22Rv1 (cell line): ENCODE data around the gene GPLD1.

Experiments used
- H3K27ac ChIP-seq: fragments of 450-650 bp; 2 replicates; pipeline ENCODE4 v1.5.1; 2017
- ZFX ChIP-seq: fragments of 450-650 bp; IDR thresholded peaks from 2 replicates; pipeline ENCODE4 v1.6.1; 2017; ENCODE audit warnings: antibody characterized with exemption, borderline replicate concordance
- TF ChIP-seq, protein P1 (sequence below): fragments of 450-650 bp; IDR thresholded peaks from 2 replicates; pipeline ENCODE4 v1.5.1; 2017; ENCODE audit warnings: mild to moderate bottlenecking

The GPLD1 gene

DNA sequence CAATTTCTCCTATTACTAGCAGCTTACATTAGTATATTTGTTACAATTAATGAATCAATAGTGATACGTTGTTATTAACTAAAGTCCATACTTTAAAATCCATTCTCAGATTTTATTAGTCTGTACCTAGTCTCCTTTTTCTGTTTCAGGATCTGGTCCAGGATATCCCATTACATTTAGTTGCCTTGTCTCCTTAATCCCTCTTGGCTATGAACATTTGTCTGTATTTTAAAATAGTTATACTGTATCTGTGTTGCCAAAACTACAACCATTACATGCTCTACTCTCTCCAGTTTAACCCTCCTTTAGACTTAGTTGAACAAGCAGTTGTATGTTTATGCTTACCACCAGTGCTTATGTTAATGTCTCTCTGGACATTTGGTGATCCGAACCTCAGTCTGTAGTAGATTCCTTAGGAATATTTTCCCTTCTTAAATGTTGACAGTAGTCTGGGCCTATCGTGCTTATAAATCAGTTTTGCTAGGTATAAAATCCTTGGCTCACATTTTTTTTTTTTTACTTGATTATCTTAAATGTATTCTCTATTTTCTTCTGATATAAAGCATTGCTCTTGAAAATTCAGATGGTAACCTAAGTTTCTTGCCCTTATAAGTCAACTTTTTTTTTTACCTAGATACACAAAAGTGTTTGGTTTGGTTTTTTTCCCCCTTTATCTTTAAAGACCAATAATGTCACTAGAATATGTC, 17.6 kb upstream of the GPLD1 start:
- H3K27ac ChIP-seq: no peak overlapping the region
- TF ChIP-seq, protein P1, sequence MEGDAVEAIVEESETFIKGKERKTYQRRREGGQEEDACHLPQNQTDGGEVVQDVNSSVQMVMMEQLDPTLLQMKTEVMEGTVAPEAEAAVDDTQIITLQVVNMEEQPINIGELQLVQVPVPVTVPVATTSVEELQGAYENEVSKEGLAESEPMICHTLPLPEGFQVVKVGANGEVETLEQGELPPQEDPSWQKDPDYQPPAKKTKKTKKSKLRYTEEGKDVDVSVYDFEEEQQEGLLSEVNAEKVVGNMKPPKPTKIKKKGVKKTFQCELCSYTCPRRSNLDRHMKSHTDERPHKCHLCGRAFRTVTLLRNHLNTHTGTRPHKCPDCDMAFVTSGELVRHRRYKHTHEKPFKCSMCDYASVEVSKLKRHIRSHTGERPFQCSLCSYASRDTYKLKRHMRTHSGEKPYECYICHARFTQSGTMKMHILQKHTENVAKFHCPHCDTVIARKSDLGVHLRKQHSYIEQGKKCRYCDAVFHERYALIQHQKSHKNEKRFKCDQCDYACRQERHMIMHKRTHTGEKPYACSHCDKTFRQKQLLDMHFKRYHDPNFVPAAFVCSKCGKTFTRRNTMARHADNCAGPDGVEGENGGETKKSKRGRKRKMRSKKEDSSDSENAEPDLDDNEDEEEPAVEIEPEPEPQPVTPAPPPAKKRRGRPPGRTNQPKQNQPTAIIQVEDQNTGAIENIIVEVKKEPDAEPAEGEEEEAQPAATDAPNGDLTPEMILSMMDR: no peak
- no peak for TF ChIP-seq ZFX

DNA sequence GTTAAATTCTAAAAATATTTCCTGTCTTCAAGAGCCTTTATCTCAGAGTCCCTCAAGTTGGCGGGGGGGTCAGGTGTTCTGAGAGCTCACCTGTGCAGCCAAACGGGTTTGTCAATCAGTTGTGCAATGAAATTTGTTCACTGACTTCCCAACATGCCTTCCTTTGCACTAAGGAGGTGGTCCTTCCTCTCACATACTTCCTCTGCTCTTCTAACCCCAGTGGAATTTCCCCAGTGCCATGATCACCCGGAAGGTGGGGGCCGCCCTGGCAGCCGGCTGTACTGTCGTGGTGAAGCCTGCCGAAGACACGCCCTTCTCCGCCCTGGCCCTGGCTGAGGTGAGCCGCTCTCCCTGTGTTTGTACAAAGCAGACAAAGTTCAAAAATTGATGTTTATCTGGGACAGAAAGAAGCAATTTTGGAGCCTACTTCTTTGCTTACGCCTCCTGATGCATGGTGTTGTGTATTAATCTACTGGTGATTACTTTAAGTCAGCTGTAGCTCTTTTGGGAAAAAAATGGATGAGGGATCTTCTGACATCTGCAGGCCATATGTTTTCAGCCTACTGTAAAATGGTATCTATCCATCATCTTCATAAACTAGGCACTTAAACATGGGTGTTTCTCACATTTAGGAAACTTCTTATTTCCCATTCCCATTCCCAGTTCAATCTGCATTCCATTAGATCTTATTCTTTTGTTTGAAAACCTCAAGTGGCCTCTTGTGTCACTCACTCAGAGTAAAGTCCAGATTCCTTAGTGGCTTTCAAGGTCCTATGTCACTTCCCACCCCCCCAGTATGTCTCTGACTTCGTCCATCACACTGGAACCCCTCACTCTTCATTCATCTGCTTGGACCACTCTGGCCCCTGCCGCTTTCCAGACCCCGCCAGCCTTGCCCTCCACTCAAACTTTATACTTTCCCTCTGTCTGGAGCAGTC, 15.5 kb upstream of the GPLD1 start:
- no peak for TF ChIP-seq ZFX
- TF ChIP-seq, protein P1: no peak
- no peak overlapping the region for H3K27ac ChIP-seq

DNA sequence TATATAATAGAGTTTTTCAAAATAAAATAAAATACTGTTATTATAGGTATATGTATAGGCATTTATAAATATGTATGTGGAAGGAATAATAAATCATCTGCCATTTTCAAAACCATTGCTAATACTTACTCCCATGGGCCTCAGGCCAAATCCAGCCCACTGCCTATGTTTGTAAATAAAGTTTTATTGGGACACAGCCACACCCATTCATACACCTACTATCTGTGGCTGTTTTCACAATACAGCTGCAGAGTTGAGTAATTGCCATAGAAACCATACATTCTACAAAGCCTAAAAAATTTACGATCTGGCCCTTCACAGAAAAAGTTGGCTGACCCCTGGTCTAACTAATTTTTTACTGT, 14.9 kb upstream of the GPLD1 start:
- no peak overlapping the region for H3K27ac ChIP-seq
- no peak for TF ChIP-seq ZFX
- TF ChIP-seq, protein P1: no peak

DNA sequence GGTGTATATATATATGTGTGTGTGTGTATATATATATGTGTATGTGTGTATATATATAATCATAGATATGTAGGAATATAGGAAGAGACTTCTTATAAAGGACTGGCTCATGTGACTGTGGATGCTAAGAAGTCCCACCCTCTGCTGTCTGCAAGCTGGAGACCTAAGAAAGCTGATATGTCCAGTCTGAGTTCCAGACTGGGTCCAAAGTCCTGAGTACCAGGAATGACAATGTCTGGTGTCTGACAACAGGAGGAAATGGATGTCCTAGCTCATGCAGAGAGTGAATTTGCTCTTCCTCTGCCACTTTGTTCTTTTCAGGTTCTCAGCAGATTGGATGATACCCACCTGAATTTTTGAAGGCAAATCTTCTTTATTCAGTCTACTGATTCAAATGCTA, 12.5 kb upstream of the GPLD1 start:
- TF ChIP-seq, protein P1: no peak
- TF ChIP-seq ZFX: no peak
- no peak overlapping the region for H3K27ac ChIP-seq

DNA sequence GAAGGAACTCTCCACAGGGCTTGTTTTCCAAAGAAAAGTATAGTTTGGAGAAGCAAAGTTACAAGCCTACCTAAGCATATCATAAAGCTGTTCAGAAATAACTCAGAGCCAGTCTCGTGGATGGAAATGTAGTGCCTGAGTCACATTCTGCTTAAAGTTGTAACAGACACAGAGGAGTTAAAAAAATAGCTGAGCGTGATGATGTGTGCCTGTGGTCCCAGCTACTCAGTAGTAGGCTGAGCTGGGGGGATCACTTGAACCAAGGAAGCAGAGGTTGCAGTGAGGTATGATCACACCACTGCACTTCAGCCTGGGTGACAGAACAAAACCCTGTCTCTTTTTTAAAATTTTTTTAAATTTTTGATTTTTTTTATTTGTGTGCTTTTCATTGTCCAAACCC, 12.0 kb upstream of the GPLD1 start:
- H3K27ac ChIP-seq: no peak overlapping the region

DNA sequence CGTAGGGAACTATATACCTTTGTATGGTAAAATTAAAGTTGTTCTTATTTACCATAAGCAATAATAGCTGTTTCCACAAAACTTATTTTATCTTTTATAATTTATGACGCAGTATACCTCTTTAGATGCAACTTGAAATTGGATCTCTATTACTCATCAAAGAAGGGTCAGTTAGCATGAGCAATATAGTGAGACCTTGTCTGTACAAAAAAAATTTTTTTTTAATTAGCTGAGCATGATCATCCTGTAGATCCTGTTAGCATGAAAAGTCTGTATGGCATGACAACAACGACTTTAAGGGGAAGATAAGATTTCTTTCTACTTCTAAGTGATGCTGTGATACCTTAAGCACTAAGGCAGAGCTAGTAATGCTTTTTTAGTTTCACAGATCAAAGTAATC, 11.3 kb upstream of the GPLD1 start:
- no peak overlapping the region for H3K27ac ChIP-seq
- no peak for TF ChIP-seq ZFX
- TF ChIP-seq, protein P1: no peak

More for the DNA sequence above, 12.0 kb upstream of the GPLD1 start:
- TF ChIP-seq, protein P1: no peak
- TF ChIP-seq ZFX: no peak
